Natural killer cell (primary cell): ENCODE data around the gene TMX1. TPM values are rescaled to one million over a fixed set of nuclear protein-coding genes. Genes with fewer than 3 reads are reported as not detected.

Source experiments
- ATAC-seq, 3 donors: fragments of 150-1000 bp in 2 of 3; fragments of 200-7000 bp in 1 of 3; cut with Tn5 transposase; 1 replicate in 1 of 3; 2 replicates in 2 of 3; pipeline ENCODE4 v1.10.0; 2021; ENCODE audit warnings: mild to moderate bottlenecking in 2 of 3, moderate library complexity in 2 of 3
- DNase-seq, 2 donors: peaks; one replicate each; pipeline versions ENCODE4 v3.0.0 to v3.0.0-alpha.2; 2013 to 2021; ENCODE audit warnings: mixed read lengths in 1 of 2
- H3K27ac ChIP-seq: one replicate; pipeline ENCODE4 v1.5.1; 2013; ENCODE audit warnings: mild to moderate bottlenecking, low read length
- H3K27me3 ChIP-seq: one replicate; pipeline ENCODE4 v1.6.1; 2013; ENCODE audit warnings: low read length; ENCODE audit not compliant: control insufficient read depth, insufficient read depth
- H3K36me3 ChIP-seq: one replicate; pipeline ENCODE4 v1.6.1; 2013; ENCODE audit warnings: low read length; ENCODE audit not compliant: control insufficient read depth, insufficient read depth
- H3K4me1 ChIP-seq: one replicate; pipeline ENCODE4 v1.6.1; 2013; ENCODE audit warnings: low read length; ENCODE audit not compliant: control insufficient read depth, insufficient read depth
- H3K4me3 ChIP-seq: one replicate; pipeline ENCODE4 v1.5.1; 2013; ENCODE audit warnings: low read length
- H3K9me3 ChIP-seq: one replicate; pipeline ENCODE4 v1.6.1; 2013; ENCODE audit warnings: low read length; ENCODE audit not compliant: control insufficient read depth, insufficient read depth
- H3K27ac Mint-ChIP-seq, 2 donors: one replicate each; pipeline ENCODE4 v1.8.0; 2022; ENCODE audit warnings: mild to moderate bottlenecking in 2 of 2, mixed read lengths in 2 of 2, moderate library complexity in 1 of 2
- H3K27me3 Mint-ChIP-seq, 2 donors: one replicate each; pipeline ENCODE4 v1.8.0; 2022; ENCODE audit warnings: low read depth in 2 of 2, mixed read lengths in 2 of 2
- H3K36me3 Mint-ChIP-seq: one replicate; pipeline ENCODE4 v1.8.0; 2022; ENCODE audit warnings: mixed read lengths
- H3K4me1 Mint-ChIP-seq, 2 donors: one replicate each; pipeline ENCODE4 v1.8.0; 2022; ENCODE audit warnings: mixed read lengths in 2 of 2
- H3K4me3 Mint-ChIP-seq: one replicate; pipeline ENCODE4 v1.8.0; 2022; ENCODE audit warnings: mild to moderate bottlenecking, moderate library complexity, mixed read lengths
- H3K9me3 Mint-ChIP-seq, 2 donors: one replicate each; pipeline ENCODE4 v1.8.0; 2022; ENCODE audit warnings: mixed read lengths in 2 of 2
- CTCF ChIP-seq: fragments of 200-600 bp; IDR thresholded peaks from one replicate; pipeline ENCODE4 v1.8.0; 2022; ENCODE audit warnings: antibody characterized with exemption
- WGBS: methylation state at CpG from one replicate; pipeline ENCODE4 v1.1.7; 2013; ENCODE audit warnings: missing lambda C conversion rate; ENCODE audit not compliant: insufficient coverage; 5-methylcytosine and 5-hydroxymethylcytosine counted together
- intact Hi-C: fragments of 100-400 bp; cut with micrococcal nuclease; formaldehyde crosslinking; loops from one replicate; pipeline ENCODE4 v1.14.2; 2022
- total RNA-seq, 4 donors: library from RNA; stranded (reverse); fragments of 120-200 nt in 1 of 4; gene quantifications; one replicate each; pipeline versions ENCODE4 v1.2.3 to v1.2.4, GENCODE V29; 2013 to 2022

Gene TMX1
- total RNA-seq, 3 donors from 2014 or later (not counting 1 experiment from before 2014, with no cell fraction given): 17.4 to 27.4 (median 25.8) TPM

GRCh38 chr14:51253880-51254279, 13.8 kb downstream of the TMX1 start:
- Histone ChIP-seq H3K36me3 (peaks cover 55% of the 10 kb centered on the region), H3K9me3 (no peaks in the 10 kb centered on the region), H3K4me3 (no peak overlapping the region), H3K4me1 (no peaks in the 10 kb centered on the region), H3K27me3 (no peaks in the 10 kb centered on the region), H3K27ac (no peak overlapping the region)
- Mint-ChIP-seq H3K36me3 (peaks cover 9% of the 10 kb centered on the region), H3K27me3 (no peaks in the 10 kb centered on the region), H3K27ac (no peak overlapping the region), H3K9me3 (peaks cover 5% of the 10 kb centered on the region in 2 donors), H3K4me3 (no peak overlapping the region), H3K4me1 (no peaks in the 10 kb centered on the region)
- intact Hi-C loops: no loop called here
- TF ChIP-seq CTCF: no peak
- ATAC-seq (no peak), DNase-seq (no peak)

- TF ChIP-seq CTCF: no peak
- H3K4me1 ChIP-seq: no peaks in the 10 kb centered on the region
- peaks cover 22% of the 10 kb centered on the region for H3K36me3 ChIP-seq
- no peaks in the 10 kb centered on the region for H3K4me1 Mint-ChIP-seq
- H3K27me3 ChIP-seq: no peaks in the 10 kb centered on the region
- intact Hi-C loops: no loop called here
- H3K36me3 Mint-ChIP-seq: peaks cover 9% of the 10 kb centered on the region
- ATAC-seq (no peak), DNase-seq (no peak)
- no peak overlapping the region for H3K27ac Mint-ChIP-seq
- no CpG with 5 or more reads among the region's 1 CpG for WGBS
- H3K4me3 ChIP-seq: no peak overlapping the region
- H3K9me3 ChIP-seq: no peaks in the 10 kb centered on the region
- H3K27ac ChIP-seq: no peak overlapping the region
- peaks cover 5% of the 10 kb centered on the region in 2 donors for H3K9me3 Mint-ChIP-seq
- no peaks in the 10 kb centered on the region for H3K27me3 Mint-ChIP-seq
- H3K4me3 Mint-ChIP-seq: no peak overlapping the region
Observed at GRCh38 chr14:51258280-51258679, 18.2 kb downstream of the TMX1 start.

- H3K36me3 Mint-ChIP-seq: peaks cover 9% of the 10 kb centered on the region
- Histone ChIP-seq H3K27me3 (no peaks in the 10 kb centered on the region), H3K4me1 (no peaks in the 10 kb centered on the region), H3K4me3 (no peak overlapping the region), H3K9me3 (no peaks in the 10 kb centered on the region), H3K27ac (no peak overlapping the region), H3K36me3 (peaks cover 17% of the 10 kb centered on the region)
- H3K4me1 Mint-ChIP-seq: no peaks in the 10 kb centered on the region
- ATAC-seq: no peak
- no peak overlapping the region for H3K27ac Mint-ChIP-seq
- no peak for DNase-seq
- no peak for TF ChIP-seq CTCF
- no peak overlapping the region for H3K4me3 Mint-ChIP-seq
- intact Hi-C loops: no loop called here
- no peaks in the 10 kb centered on the region for H3K27me3 Mint-ChIP-seq
- peaks cover 5% of the 10 kb centered on the region in 2 donors for H3K9me3 Mint-ChIP-seq
Observed at GRCh38 chr14:51258788-51259187, 18.7 kb downstream of the TMX1 start.

GRCh38 chr14:51260225-51260624, 20.2 kb downstream of the TMX1 start:
- no peaks in the 10 kb centered on the region for H3K27me3 ChIP-seq
- ATAC-seq (no peak), DNase-seq (no peak)
- no peaks in the 10 kb centered on the region for H3K4me1 ChIP-seq
- peaks cover 8% of the 10 kb centered on the region for H3K36me3 ChIP-seq
- Mint-ChIP-seq H3K9me3 (peaks cover 5% of the 10 kb centered on the region in 2 donors), H3K4me1 (no peaks in the 10 kb centered on the region), H3K27me3 (no peaks in the 10 kb centered on the region), H3K36me3 (peaks cover 9% of the 10 kb centered on the region), H3K4me3 (no peak overlapping the region), H3K27ac (no peak overlapping the region)
- H3K4me3 ChIP-seq: no peak overlapping the region
- no peak for TF ChIP-seq CTCF
- no peak overlapping the region for H3K27ac ChIP-seq
- intact Hi-C loops: no loop called here
- H3K9me3 ChIP-seq: no peaks in the 10 kb centered on the region
- WGBS: 89% methylated on average over 3 of the region's 3 CpGs
